NCI-H510A (cell line): ENCODE measurements around the gene THSD4.

Experiments
- DNase-seq: peaks from one replicate; lab custom pipeline; 2025; lab: John Stamatoyannopoulos, UW

THSD4 gene

GRCh38 chr15:71588746-71589145, 473.5 kb downstream of the THSD4 start:
- no peak for DNase-seq

DNA sequence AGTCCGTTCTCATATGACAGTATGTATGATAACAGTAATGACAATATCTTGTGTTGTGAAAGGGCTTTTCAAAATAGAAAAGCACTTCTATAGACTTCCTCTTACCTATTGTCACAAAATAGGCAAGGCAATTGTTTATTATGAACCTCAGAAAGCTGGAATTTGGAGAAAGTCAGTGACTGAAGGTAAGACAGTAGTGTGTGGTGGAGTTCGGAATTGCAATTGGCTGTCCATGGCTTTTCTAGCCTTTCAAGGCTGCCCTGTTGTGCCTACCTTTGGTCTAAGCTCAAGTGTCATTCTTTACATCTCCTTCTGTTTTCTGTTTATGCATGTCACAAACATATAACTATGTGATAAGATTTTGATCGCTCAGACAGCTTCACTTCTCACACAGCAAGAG, 475.8 kb downstream of the THSD4 start:
- no peak for DNase-seq

- DNase-seq: no peak
Measured at GRCh38 chr15:71592203-71592602, 476.9 kb downstream of the THSD4 start.

GRCh38 chr15:71595846-71596553, 480.7 kb downstream of the THSD4 start:
- DNase-seq: no peak

GRCh38 chr15:71596672-71597071, 481.4 kb downstream of the THSD4 start:
- no peak for DNase-seq

DNA sequence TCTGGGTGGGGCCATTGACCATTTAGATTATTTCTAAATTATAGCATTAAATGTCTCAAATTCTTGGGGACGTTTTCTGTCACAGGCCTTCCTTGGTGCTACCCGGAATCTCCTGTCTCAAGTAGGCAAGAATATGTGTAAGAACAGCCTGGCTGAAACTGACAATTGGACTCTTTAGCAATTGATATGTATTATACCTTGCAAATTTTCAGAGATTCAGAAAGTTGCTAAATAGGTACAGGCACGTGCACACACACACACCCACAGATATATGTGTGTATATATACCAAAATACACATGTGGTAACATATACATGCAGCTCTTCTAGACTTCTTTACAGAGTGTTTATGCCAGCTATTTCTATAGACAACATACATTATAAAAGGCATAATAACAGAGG, 481.9 kb downstream of the THSD4 start:
- DNase-seq: no peak

DNA sequence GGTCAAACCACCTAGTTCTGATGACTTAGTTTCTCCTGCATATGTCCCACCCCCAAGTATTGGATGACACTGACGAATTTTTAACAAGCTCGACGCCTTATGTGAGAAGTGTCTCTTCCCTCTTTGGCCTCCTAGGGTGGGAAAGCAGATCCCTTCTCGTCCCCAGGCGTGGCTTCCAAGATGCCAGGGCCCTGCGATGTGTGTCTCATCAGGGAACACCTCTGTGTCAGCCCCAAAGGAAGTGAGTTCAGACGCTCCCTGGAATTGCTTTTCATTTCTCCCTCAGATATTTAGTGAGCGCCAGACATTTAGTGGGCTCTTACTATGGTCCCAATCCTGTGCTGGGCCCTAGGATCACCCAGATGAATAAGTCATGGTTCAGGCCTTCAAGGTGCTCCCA, 482.4 kb downstream of the THSD4 start:
- DNase-seq: no peak

- no peak for DNase-seq
Measured at GRCh38 chr15:71598741-71599140, 483.5 kb downstream of the THSD4 start.

GRCh38 chr15:71599418-71600151, 484.3 kb downstream of the THSD4 start:
- DNase-seq: no peak

- no peak for DNase-seq
Measured at GRCh38 chr15:71600237-71600636, 485.0 kb downstream of the THSD4 start.

GRCh38 chr15:71601038-71601834, 486.0 kb downstream of the THSD4 start:
- no peak for DNase-seq

- DNase-seq: no peak
Measured at GRCh38 chr15:71603379-71603778, 488.1 kb downstream of the THSD4 start.

DNA sequence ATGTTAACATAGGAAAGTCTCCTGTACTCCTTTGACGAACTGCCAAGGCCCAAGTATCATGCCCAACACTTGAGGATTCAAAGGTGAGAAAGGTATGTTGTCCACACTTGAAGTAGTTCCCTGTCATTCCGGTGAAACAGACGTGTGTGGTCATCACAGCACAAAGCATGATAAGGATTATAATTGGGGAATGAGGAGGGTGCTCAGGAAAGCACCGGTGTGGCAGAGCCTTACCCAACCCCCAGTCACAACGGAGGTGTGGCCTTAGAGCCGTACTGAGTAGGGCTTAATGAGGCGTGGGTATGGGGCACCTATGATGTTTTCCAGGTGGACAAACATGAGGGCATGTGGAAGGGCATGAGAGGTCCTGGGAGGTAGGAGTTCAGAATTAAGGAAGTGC, 492.1 kb downstream of the THSD4 start:
- no peak for DNase-seq

- DNase-seq: no peak
Measured at GRCh38 chr15:71610728-71611552, 495.7 kb downstream of the THSD4 start.

DNA sequence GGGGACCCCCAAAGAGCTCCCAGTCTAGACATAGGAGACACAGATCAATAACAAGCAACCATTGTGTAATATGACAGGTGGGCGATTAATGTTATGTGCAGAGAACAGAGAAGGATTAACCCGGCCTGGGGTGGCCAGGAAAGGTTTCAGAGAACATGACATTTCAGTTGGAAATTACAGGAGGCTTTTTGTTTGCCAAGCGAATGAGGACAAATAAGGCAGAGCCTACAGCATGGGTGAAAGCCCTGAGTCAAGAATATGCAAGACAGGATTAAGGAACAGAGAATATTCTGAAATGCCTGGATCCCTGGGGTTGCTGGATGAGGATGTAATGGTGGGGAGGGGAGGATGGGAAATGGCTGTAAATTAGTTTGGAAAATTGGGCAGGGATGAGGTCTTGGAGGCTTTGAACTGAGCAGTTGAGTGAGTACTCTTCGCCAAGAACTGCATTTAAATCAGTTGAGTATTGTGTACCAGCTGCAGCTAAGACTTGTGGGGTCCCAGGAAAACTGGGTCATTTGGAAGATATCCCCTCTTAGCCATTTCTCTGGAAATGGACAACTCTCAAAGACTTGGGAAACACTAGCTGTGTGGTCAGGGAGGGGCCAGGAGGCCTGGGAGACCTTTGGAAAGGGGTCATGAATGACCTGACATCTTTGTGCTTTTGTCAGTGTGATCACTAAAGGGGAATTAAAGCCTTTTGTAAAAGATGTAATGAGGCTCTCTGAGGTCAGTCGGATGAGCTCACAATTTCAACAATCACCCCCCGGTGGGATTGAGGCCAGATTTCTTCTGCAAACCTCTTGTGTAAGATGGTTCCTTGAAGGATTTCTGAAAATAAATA, 496.5 kb downstream of the THSD4 start:
- DNase-seq: no peak

- DNase-seq: no peak
Measured at GRCh38 chr15:71612397-71612722, 497.1 kb downstream of the THSD4 start.

DNA sequence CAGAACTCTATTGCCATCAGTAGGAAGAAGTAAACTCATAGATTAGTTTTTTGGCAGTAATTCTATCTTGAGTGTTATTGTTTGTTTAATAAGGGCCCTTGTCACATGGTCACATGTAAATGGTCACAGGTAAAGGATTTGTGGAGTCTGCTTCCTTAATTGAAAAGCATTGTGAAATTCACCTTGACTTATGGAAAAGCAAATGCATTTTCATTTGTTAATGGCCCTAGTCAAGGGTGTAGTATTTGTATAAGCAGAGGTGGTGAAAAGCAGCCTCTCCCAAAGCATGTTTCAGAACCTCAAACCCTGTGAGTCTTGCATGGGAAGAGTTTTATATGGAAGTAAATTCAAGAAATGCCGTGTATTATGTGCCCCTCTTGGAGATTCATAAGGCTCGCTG, 497.6 kb downstream of the THSD4 start:
- no peak for DNase-seq

DNA sequence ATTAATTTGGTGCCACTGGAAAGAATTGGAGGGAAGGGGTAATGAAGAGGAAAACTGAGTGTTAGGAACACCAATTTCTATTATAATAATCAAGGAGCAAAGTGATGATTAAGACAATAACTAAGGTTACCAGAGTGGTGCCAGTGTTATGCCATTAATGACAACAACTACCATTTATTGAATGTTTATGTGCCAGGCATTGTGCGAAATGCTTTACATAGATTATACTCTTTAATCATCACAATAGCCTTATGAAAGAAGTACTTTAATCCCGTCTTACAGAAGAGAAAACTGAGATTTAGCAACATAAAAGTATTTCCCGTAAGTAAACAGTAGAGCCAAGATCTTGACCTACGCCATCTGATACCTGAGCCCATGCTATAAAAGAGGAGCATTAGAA, 507.8 kb downstream of the THSD4 start:
- DNase-seq: no peak

DNA sequence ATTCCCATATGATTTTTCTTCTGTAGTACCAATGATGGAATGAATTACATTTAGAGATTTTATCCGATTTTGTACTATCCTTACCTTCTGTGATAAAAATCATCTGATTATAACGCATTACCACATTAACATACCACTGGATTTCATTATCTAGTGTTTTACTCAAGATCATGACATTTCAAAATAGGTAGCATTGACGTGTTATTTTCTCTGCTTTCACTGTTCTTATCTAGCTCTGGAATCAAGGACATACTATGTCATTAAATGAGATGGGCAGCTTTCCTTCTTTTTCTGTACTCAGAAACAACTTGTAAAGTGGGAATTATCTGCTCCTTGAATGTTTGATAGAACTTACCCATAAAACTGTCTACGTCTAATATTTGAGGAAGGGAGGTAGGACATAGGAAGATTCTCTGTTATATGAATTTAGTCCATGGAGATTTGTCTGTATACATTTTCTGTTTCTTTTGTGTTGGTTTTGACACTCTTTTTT, 511.4 kb downstream of the THSD4 start:
- DNase-seq: no peak

GRCh38 chr15:71627188-71627587, 511.9 kb downstream of the THSD4 start:
- no peak for DNase-seq

- no peak for DNase-seq
Measured at GRCh38 chr15:71627604-71628003, 512.3 kb downstream of the THSD4 start.
